Measurements from ENCODE around the gene IL13RA2.

The IL13RA2 gene

GRCh38 chrX:115017455-115017854, at the start of gene IL13RA2:
Gene IL13RA2, minus strand, starts transcription at chrX:115017616. Its CDS starts 347 bp downstream, at chrX:115017269.
- DNase-seq = no peak

GRCh38 chrX:115065304-115065703, 47.9 kb upstream of the IL13RA2 start:
- DNase-seq = no peak

GRCh38 chrX:115060013-115060412, 42.6 kb upstream of the IL13RA2 start:
- no peak for DNase-seq

GRCh38 chrX:115058276-115058675, 40.9 kb upstream of the IL13RA2 start:
- DNase-seq = no peak

GRCh38 chrX:115054876-115055275, 37.5 kb upstream of the IL13RA2 start:
- no peak for DNase-seq

- DNase-seq = no peak
These were observed 35.8 kb upstream of the IL13RA2 start for GRCh38 chrX:115053223-115053622.

GRCh38 chrX:115047715-115048114, 30.3 kb upstream of the IL13RA2 start:
- DNase-seq = no peak

- no peak for DNase-seq
These were observed 29.8 kb upstream of the IL13RA2 start for GRCh38 chrX:115047181-115047580.

- no peak for DNase-seq
These were observed 23.0 kb upstream of the IL13RA2 start for GRCh38 chrX:115040417-115040816.

- DNase-seq = no peak
These were observed 21.0 kb upstream of the IL13RA2 start for GRCh38 chrX:115038406-115038805.

- DNase-seq = no peak
These were observed 18.6 kb upstream of the IL13RA2 start for GRCh38 chrX:115036029-115036428.

- DNase-seq = no peak
These were observed 14.6 kb upstream of the IL13RA2 start for GRCh38 chrX:115031989-115032388.

GRCh38 chrX:115030625-115031024, 13.2 kb upstream of the IL13RA2 start:
- DNase-seq = no peak

- no peak for DNase-seq
These were observed 12.6 kb upstream of the IL13RA2 start for GRCh38 chrX:115029869-115030570.

GRCh38 chrX:115029440-115029839, 12.0 kb upstream of the IL13RA2 start:
- no peak for DNase-seq

- no peak for DNase-seq
These were observed 6.4 kb upstream of the IL13RA2 start for GRCh38 chrX:115023811-115024210.

GRCh38 chrX:115023139-115023538, 5.7 kb upstream of the IL13RA2 start:
- DNase-seq = no peak

- DNase-seq = no peak
These were observed 3.7 kb upstream of the IL13RA2 start for GRCh38 chrX:115021121-115021520.

GRCh38 chrX:115018944-115019343, 1.5 kb upstream of the IL13RA2 start:
- no peak for DNase-seq

- DNase-seq = no peak
These were observed 728 bp upstream of the IL13RA2 start for GRCh38 chrX:115018040-115018647.

- no peak for DNase-seq
These were observed 3.7 kb downstream of the IL13RA2 start for GRCh38 chrX:115013705-115014104.

- DNase-seq = no peak
These were observed 6.0 kb downstream of the IL13RA2 start for GRCh38 chrX:115011428-115011827.

- DNase-seq = no peak
These were observed 17.5 kb downstream of the IL13RA2 start for GRCh38 chrX:114999906-115000305.

GRCh38 chrX:114997779-114998178, 19.6 kb downstream of the IL13RA2 start:
- no peak for DNase-seq

Measured in activated CD4-positive, CD25-positive, alpha-beta regulatory T cell treated with anti-CD3 and anti-CD28 coated beads, Interleukin-2, amount 50 U/mL, for 72 hours (primary cell).